ENCODE data around the gene CDH22.

Gene CDH22

DNA sequence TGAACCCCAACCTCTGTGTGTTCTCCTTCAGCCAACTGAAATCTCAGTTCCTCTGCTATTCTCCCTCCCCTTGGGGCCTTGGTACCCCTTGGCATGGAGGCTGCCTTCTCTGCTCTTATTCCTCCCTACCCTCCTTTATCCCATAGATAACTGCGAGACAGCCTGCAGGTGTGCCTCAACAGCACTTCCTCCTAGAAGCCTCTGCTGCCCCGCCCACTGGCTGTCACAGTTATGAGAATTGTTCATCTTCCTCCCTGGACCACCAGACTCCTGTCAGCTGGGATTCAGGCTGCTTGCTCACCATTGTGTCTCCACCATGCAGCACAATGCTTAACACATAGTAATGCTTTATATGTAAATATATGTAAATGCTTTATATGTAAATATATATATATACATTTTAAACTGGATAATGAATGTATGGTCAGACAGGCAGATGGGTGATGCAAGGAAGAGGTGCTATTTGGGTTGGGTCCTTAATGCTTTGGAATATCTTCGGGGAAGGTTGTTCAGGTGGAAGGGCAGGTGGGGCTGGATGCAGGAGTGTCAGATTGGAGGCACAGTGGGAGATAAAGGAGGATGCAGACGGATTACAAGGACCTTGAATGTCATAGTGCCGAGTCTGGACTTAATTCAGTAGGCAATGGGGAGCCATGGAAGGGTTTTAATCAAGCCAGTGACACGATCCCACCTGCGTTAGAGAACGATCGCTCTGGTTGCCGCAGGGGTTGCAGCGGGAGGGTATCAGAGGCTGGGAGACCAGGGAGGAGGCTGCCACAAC, 4.9 kb downstream of the CDH22 start:
- DNase-seq (ENCODE audit: low read depth in 4 of 4, low spot score in 1 of 4) = no peak

GRCh38 chr20:46302106-46302505, 6.2 kb downstream of the CDH22 start:
- no peak for DNase-seq (ENCODE audit: low read depth in 4 of 4, low spot score in 1 of 4)

DNA sequence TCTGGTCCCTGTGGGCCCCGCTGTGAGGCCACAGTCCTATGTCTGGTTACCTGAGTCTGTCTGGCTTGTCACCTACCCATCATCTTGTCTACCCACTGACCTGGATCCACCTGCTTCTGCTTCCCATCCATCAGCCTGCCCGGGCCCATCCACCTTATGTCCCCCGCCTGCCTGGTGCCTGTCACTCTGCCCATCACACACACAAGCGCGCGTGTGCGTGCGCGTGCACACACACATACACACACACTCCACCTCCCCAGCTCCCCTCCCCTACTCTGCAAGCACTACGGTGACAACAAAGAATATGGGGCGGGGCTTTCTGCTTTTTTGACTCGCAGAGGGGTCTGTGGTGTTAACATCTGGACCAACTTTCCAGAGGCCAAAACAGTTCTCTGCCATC, 8.0 kb downstream of the CDH22 start:
- no peak for DNase-seq (ENCODE audit: low read depth in 4 of 4, low spot score in 1 of 4)

GRCh38 chr20:46299078-46299477, 9.2 kb downstream of the CDH22 start:
- no peak for DNase-seq (ENCODE audit: low read depth in 4 of 4, low spot score in 1 of 4)

- DNase-seq (ENCODE audit: low read depth in 4 of 4, low spot score in 1 of 4) = no peak
Observed at GRCh38 chr20:46298374-46298773, 9.9 kb downstream of the CDH22 start.

DNA sequence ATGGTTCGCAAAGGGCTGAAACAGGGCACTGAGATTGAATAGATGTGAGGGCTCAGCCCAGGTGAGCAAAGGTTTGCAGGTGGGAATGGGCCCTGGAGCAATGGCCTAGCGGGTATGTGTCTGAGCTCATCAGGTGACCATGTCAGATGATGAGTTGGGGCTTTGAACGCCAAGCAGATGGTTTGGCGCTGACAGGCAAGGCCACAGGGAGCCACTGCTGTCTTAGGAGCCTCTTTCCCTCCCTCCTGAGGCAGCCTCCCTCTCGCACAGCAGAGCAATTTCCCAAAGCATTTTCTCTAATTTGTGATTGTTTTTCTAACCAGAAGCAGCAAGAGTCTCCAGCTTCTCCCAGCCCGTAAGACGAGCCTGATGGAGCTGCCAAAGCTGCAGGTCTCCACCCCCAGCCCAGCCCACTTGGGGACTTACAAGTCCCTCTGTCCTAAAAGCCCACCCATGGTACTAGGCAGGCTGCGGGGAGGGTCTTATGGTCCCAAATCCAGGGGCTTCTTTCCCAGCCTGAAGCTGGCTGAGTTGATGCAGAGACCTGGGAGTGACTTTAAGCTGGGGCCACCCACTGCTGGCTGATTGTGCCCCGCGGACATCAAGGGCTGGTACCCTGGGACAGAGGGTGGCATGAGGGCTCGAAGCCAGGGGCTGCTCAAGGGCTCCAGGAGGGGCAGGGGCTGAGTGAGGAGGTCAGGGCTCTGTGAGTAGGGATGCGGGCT, 11.6 kb downstream of the CDH22 start:
- no peak for DNase-seq (ENCODE audit: low read depth in 4 of 4, low spot score in 1 of 4)

GRCh38 chr20:46293084-46293483, 15.2 kb downstream of the CDH22 start:
- DNase-seq (ENCODE audit: low read depth in 4 of 4, low spot score in 1 of 4) = no peak

DNA sequence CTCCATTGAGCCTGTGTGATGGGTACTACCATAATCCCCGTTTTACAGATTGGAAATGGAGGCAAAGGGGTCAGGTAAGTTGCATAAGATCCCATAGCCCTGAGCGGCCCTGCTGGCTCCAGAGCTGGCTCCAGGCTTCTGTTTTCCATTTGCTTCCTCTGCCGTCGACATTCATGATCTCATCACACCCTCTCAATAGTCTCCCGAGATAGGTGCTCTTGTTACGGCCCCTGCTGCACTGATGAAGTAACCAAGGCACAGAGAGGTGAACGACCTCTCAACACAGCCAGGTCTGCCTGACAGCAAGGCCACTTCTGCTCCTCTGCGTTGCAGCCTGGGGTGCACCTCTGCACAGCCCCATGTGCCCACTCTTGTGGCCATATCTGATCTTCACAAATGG, 16.9 kb downstream of the CDH22 start:
- DNase-seq (ENCODE audit: low read depth in 4 of 4, low spot score in 1 of 4) = no peak

DNA sequence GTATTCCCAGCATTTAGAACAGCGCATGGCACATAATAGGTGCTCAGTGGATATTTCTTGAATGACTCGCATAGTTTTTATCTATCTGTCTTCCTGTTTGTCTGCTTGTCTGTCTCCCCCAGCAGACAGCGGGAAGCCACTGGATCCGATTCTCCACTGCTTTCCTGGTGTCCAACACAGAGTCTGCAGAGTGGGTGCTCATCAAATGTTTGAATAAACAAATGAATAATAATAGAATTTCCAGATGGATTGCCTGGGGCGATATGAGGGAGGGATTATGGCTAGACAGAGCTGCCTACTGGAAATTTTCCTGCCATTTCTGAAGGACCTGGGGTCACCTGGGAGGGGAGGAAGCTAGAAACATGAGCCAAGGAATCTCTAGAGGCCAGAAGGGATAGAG, 18.9 kb downstream of the CDH22 start:
- no peak for DNase-seq (ENCODE audit: low read depth in 4 of 4, low spot score in 1 of 4)

DNA sequence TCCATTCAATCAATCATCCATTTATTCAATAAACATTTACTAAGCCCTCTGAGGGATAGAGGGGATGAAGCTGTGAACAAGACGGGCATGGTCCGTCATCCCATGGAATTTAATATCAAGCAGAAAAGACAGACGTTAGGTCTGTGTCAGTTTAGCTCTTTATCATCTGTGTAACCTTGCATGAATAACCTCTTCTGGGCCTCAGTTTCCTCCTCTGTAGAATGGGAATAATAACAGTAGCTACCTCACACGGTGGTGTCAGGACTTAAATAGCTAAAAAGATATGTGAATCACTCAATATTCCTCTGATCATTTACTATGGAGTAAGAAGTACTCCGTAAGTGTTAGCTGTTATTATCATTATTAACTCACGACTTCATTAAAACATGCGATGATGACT, 21.3 kb downstream of the CDH22 start:
- no peak for DNase-seq (ENCODE audit: low read depth in 4 of 4, low spot score in 1 of 4)

GRCh38 chr20:46286382-46286781, 21.9 kb downstream of the CDH22 start:
- DNase-seq (ENCODE audit: low read depth in 4 of 4, low spot score in 1 of 4) = no peak

- DNase-seq (ENCODE audit: low read depth in 4 of 4, low spot score in 1 of 4) = no peak
Observed at GRCh38 chr20:46285740-46286139, 22.6 kb downstream of the CDH22 start.

DNA sequence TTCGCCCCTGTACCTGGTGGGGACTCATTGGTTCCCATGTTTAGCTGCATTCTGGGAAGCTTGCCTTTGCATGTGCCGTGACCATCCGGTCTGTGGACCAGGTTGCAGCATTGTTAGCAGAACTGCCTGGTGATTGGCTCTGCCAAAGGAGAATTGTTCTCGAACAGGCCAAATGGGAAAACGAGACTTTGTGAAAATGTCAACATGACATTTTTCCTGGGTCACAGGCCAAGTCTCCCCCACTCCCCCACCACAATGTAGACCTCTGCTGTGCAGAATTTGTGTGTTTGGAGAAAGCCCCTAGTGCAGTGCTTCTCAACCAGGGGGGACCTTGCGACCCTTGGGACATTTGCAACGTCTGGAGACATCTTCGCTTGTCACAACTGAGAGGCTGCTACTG, 23.2 kb downstream of the CDH22 start:
- DNase-seq (ENCODE audit: low read depth in 4 of 4, low spot score in 1 of 4) = no peak

- no peak for DNase-seq (ENCODE audit: low read depth in 4 of 4, low spot score in 1 of 4)
Observed at GRCh38 chr20:46284040-46284427, 24.3 kb downstream of the CDH22 start.

DNA sequence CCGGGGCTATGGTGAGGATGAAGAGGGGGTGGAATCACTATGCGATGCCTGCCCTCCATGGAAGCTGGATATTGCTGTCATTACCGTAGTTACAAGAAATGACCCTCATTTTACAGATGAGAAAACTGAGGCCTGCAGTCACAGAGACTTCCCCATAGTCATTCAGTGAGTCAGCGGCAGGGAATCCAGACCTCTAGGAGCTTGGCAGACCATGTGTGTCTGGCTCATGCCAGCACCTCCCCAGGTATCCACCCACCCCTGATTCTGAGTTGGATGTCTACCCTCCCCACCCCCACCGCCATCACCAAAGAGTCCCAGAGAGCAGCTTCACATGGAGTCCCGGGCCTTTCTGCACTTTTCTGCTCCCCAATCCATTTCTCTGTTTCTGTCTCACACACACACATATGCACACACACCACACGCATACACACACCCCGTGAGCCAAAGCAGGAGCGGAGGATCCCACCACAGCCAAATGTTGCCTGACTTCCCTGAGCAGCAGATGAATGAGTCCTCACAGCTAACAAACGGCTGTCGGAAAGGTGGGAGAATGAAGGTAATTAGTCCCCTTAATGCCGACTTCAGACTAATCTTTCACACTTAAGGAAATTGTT, 24.8 kb downstream of the CDH22 start:
- DNase-seq (ENCODE audit: low read depth in 4 of 4, low spot score in 1 of 4) = no peak

DNA sequence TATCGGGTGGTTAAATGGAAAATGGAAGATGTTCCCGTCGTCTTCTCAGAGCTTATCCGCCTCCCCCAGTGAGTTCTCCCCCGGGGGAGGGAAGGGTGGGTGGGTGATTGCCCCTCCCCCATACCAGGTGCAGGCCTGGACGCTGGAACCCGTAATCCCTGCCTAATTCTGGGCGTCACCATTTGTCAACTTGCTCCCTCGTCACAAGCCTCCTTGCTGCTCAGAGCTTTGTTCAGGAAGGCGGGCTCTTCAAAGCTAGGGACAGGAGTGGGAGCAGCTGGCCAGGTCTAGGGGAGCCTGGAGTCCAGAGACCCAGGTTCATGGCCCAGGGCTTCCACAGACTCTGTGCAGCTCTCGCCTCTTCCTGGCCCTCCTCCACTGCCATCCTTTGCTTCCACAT, 25.6 kb downstream of the CDH22 start:
- no peak for DNase-seq (ENCODE audit: low read depth in 4 of 4, low spot score in 1 of 4)

DNA sequence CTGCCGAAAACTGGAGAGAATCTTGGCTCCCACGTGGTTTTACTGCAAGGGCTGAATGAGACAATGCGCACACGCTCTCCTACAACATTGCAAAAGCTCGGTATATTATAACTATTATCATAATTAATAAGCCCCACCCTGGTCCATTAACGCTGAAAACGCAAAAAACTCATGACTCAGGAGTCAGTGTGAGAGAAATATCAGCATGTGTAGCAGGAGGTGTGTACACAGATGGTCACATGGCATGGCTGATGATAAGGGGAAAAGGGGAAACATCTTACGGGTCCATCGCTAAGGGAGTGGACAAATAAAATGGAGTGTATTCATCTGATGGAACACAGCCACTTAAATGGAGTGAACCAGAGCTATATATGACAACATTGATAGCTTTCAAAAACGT, 29.2 kb downstream of the CDH22 start:
- DNase-seq (ENCODE audit: low read depth in 4 of 4, low spot score in 1 of 4) = no peak

GRCh38 chr20:46277602-46278001, 30.7 kb downstream of the CDH22 start:
- no peak for DNase-seq (ENCODE audit: low read depth in 4 of 4, low spot score in 1 of 4)

GRCh38 chr20:46276531-46276930, 31.8 kb downstream of the CDH22 start:
- DNase-seq (ENCODE audit: low read depth in 4 of 4, low spot score in 1 of 4) = no peak

GRCh38 chr20:46275091-46275490, 33.2 kb downstream of the CDH22 start:
- DNase-seq (ENCODE audit: low read depth in 4 of 4, low spot score in 1 of 4) = no peak

GRCh38 chr20:46273717-46274116, 34.6 kb downstream of the CDH22 start:
- DNase-seq (ENCODE audit: low read depth in 4 of 4, low spot score in 1 of 4) = no peak

- DNase-seq (ENCODE audit: low read depth in 4 of 4, low spot score in 1 of 4) = no peak
Observed at GRCh38 chr20:46272389-46273047, 35.8 kb downstream of the CDH22 start.
